Panc1 (cell line): ENCODE results near the gene RAD9A.

ENCODE experiments used
- CTCF ChIP-seq: fragments of 450-650 bp; IDR thresholded peaks from 2 replicates; pipeline ENCODE4 v1.5.1; 2017; ENCODE audit warnings: mild to moderate bottlenecking
- POLR2AphosphoS5 ChIP-seq: IDR thresholded peaks from 2 replicates; pipeline ENCODE4 v1.6.1; 2012; ENCODE audit warnings: mild to moderate bottlenecking, low read depth, low read length, moderate library complexity
- REST ChIP-seq, 2 experiments: IDR thresholded peaks; 2 replicates each; pipeline ENCODE4 v1.6.1; 2011 to 2012; ENCODE audit warnings: low read depth in 2 of 2, control low read depth in 1 of 2, low read length in 1 of 2, mild to moderate bottlenecking in 1 of 2, moderate library complexity in 1 of 2; ENCODE audit not compliant: insufficient read depth in 1 of 2
- TCF7L2 ChIP-seq: IDR thresholded peaks from 2 replicates; pipeline ENCODE4 v1.6.1; 2011; ENCODE audit warnings: mild to moderate bottlenecking, low read depth, low read length, inconsistent platforms

GRCh38 chr11:67397986-67398660 is 6.3 kb downstream of the RAD9A start:
- no peak for TF ChIP-seq POLR2AphosphoS5
- TF ChIP-seq CTCF, result no peak
- no peak for TF ChIP-seq TCF7L2
- TF ChIP-seq REST (IDR thresholded peaks at IDR 0.05; ENCODE audit: insufficient read depth in 1 of 2, low read depth in 2 of 2, low read length in 1 of 2), result no peak
